Hypothalamus (tissue), 51 donors: ENCODE data around the gene SERTAD3.
"Not testable (repeated sequence)": the region's sequence is repeated elsewhere in the genome, so short reads cannot be mapped to it uniquely, and the experiment has no call there.

Experiments used
- DNase-seq, 51 donors: peaks; one replicate each; lab custom pipeline; 2025; lab: John Stamatoyannopoulos, UW

SERTAD3 gene

GRCh38 chr19:40413291-40413845, 30.8 kb downstream of the SERTAD3 start, which contains the start of gene PRX:
PRX (minus strand) TSS chr19:40413378; CDS start chr19:40407932, 5,446 bp downstream.
- no peak for DNase-seq

DNA sequence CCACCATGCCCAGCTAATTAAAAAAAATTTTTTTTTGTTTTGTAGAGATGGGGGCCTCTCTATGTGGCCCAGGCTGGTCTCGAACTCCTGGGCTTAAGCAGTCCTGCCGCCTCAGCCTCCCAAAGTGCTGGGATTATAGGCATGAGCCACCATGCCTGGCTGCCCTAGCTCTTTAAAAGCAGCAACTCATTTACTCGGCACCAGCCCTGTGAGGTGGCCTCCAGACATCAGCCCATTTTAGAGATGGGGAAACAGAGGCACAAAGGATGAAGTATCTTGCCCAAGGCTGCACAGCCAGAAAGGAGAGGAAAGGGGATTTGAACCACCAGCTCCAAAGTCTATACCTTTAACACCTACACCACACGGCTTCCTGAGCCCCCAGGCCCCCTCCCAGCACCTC, 31.3 kb downstream of the SERTAD3 start:
- DNase-seq, result no peak

GRCh38 chr19:40411958-40412499, 32.1 kb downstream of the SERTAD3 start:
- no peak for DNase-seq

GRCh38 chr19:40411125-40411842, 32.9 kb downstream of the SERTAD3 start:
- DNase-seq, result no peak

- DNase-seq, result no peak
These were observed 34.1 kb downstream of the SERTAD3 start for GRCh38 chr19:40410030-40410389.

DNA sequence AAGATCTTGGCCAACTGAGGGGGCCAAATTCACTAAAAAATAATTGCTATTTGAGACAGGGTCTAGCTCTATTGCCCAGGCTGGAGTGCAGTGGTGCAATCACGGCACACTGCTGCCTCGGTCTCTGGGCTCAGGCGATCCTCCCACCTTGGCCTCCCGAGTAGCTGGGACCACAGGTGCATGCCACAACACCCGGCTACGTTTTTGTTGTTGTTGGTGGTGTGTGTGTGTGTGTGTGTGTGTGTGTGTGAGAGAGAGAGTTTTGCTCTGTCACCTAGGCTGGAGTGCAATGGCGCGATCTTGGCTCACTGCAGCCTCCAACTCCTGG, 35.6 kb downstream of the SERTAD3 start:
- not testable (repeated sequence) for DNase-seq

GRCh38 chr19:40407714-40408597, 36.2 kb downstream of the SERTAD3 start:
- DNase-seq, result no peak

GRCh38 chr19:40403262-40403984, 40.7 kb downstream of the SERTAD3 start:
- DNase-seq, result peak in 36 of 51 donors; percentile 1 to 66 (median 30)

- no peak for DNase-seq
These were observed 43.6 kb downstream of the SERTAD3 start for GRCh38 chr19:40400559-40400958.

DNA sequence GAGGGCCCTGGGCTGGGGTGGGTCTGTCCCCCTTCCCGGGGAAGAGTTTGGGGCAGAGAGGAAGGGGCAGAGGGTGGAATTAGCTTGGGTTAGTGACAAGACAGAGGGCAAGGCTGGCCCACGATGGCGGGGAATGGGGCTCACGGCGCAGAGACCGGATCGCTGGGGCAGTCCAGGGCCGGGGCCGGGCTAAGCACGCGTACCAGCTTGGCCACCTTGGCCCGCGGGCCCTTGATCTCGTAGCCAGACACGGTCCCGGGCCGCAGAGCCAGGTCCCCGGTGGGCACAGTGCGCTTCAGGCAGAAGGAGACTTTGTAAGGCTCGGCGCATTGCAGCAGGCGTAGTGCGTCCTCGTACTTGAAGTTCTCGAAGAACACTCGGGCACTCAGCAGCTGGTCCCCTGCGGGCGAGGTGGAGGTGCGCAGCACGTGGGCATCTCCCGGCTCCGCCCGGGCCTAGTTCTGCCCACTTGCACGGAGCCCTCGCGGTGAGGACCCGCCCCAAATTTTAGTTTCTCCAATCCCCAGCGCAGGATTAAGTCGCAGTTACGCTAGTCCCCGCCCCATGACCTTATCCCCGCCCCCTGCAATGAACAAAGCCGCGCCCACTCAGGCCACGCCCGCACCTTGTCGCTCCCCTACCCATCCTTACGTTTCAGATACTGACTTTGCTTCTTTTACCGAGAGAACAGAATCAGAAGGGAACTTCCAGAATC, 45.6 kb downstream of the SERTAD3 start:
- DNase-seq, result peak in 8 of 51 donors; percentile 1 to 40 (median 14)

DNA sequence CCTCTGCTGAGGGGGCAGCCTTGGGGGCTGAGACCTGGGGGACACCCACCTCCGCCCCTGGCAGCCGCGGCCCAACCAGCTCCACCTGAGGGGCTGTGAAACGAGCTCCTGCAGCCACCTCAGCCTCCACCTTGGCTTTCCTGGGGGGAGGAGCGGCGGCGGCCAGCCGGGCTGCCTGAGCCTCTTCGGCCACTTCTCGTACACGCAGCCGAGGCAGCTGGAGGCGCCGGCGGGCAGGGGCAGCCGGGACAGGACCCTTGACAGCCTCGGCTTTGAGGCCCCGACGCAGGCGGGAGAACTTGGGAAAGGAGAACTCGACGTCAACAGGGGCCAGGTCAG, 46.6 kb downstream of the SERTAD3 start:
- no peak for DNase-seq

DNA sequence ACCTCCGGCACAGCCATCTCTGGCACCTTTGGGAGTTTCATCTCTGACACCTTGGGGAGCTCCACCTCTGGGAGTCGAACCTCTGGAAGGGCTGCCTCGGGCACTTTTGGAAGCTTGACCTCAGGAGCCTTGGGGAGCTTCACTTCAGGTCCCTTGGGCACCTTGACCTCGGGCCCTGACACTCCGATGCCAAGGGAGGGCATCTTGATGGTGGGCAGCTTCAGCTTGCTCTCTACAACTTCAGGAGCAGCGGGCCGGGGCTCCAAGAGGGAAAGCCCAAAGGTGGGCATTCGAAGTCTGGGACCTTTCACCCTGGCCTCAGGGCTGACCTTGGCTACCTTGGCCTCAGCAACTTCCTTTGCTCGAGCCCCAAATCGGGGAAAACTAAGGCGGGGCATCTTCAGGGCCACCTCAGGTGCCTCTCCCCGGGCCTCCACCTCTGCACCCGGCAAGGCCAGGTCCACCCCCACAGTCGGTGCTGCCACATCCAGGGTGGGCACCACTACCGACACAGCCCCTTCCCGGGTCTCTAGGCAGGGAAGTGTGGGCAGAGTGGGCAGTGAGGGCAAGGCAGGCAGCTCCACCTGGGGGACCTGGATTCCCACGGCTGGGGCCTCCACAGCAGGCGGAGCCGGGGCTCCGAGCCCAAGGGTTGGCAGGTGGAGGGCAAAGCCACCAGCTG, 47.1 kb downstream of the SERTAD3 start:
- DNase-seq, result no peak

GRCh38 chr19:40395956-40396355, 48.2 kb downstream of the SERTAD3 start:
- DNase-seq, result no peak

DNA sequence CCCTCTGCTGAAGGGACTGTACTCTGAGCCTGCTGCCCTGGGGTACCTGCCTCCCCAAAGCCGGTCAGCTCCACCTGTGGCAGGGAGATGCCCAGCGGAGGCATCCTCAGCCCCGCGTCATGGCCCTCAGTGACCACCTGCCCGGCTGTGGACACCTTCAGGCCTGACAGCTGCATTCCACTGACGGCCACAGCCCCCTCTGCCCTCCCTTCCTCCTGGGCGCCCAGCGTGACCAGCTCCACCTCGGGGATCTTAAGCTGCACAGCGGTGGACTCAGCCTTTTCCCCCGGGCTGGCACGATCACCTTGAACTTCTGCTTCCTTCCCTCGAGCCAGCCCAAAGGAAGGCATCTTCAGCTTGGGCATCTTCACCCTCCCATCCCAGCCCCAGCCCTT, 49.3 kb downstream of the SERTAD3 start:
- no peak for DNase-seq

DNA sequence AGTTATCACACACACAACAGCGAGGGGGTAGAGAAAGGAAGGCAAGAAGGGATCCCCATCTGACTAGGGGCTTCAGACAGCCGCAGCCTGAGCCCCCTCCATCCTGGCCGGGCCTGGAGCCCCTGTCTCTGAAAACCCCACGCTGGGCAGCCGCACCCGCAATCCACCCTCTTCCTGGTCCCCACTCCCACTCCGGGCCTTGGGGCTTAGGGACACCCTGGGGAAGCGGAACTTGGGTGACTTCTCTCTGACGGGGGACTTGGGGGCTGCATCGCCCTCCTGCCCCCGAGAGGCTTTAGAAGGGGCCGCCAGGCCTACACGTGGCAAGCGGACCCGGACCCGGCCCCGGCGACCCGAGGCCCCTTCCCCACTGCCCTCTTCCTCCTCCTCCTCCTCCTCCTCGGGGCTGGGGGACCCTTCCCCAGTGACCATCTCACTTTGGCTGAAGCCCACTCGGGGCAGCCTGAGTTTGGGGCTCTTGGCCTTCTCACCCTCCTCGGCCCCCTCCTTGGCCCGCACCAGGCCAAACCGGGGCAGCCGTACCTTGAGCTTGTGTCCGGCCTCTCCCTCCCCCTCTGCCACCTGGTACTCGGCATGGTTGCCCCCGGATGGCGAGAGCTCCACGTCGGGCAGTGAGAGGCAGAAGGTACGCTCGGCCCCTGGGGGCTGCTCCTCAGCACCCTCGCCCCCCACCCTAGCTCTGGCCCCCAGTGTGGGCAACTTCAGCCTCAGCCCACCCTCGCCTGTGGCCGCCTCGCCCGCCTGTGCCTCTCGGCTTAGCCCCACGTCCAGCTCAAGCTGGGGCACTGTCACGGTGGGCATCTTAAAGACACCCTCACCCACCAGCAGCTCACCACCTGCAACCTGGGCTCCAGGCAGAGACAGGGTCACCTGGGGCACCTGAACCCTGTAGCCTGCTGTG, 50.0 kb downstream of the SERTAD3 start:
- no peak for DNase-seq

GRCh38 chr19:40392894-40393517, 51.1 kb downstream of the SERTAD3 start:
- DNase-seq, result no peak

DNA sequence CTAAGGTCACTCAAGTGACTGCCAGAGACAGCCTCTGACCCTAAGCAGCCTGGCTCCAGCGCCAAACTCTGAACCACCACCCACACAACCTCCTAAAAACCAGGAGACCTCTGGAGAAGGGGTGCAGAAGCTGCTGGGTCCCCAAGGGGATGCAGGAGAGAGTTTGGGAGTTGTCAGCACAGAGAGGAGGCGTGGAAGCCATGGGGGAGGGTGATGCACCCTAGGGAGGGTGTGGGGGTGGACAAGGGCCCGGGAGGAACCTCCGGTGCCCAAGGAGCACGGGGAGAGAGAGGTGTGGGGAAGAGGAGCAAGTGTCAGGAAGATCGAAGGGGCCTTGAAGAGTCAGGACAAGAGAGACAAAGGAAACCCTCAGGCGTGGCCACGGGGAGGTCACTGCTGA, 52.0 kb downstream of the SERTAD3 start:
- no peak for DNase-seq
